Measurements from ENCODE around the gene ENTHD1. TPM values are rescaled to one million over a fixed set of nuclear protein-coding genes. Genes with fewer than 3 reads are reported as not detected.

The ENTHD1 gene
- total and polyA plus RNA-seq, 9 of the 15 experiments (the other 6 are each of a cell fraction or from before 2014, with no cell fraction given) = 0.13 to 0.98 (median 0.35) TPM

- TF ChIP-seq MNT (conservative IDR thresholded peaks at IDR 0.05) (peak in 1 of 2 experiments; percentile 35; a peak in 1 of 4 replicates), E2F5 (CRISPR knock-in tag; IDR thresholded peaks at IDR 0.05) (no peak), DNMT1 (IDR thresholded peaks at IDR 0.05) (no peak), HES1 (IDR thresholded peaks at IDR 0.05; ENCODE audit: low read depth) (0 out of 2 replicates have a peak, but pooled peaks have one; percentile 28), MEF2D (tag; conservative IDR thresholded peaks at IDR 0.05; ENCODE audit: low read depth) (no peak), PRDM10 (IDR thresholded peaks at IDR 0.05; ENCODE audit: partially characterized antibody) (no peak), ZNF146 (CRISPR knock-in tag; IDR thresholded peaks at IDR 0.05; ENCODE audit: unreplicated experiment) (no peak), ZNF655 (CRISPR knock-in tag; IDR thresholded peaks at IDR 0.05) (no peak)
These were observed 60.5 kb downstream of the ENTHD1 start (continued) for GRCh38 chr22:39833093-39833492.

Measured in K562 (cell line).